ENCODE data around the gene RASL11A.

The RASL11A gene

GRCh38 chr13:27242702-27243101 lies 27.9 kb upstream of the RASL11A start:
- no peak for DNase-seq (ENCODE audit: low read depth)
- no peak for TF ChIP-seq CTCF (IDR thresholded peaks at IDR 0.05; ENCODE audit: control insufficient read depth, extremely low read depth, insufficient read depth)
- H3K4me3 ChIP-seq (ENCODE audit: low read depth, low read length), result no peak overlapping the region

- no peak overlapping the region for H3K4me3 ChIP-seq (ENCODE audit: low read depth, low read length)
- no peak for TF ChIP-seq CTCF (IDR thresholded peaks at IDR 0.05; ENCODE audit: control insufficient read depth, extremely low read depth, insufficient read depth)
- no peak for DNase-seq (ENCODE audit: low read depth)
Measured at GRCh38 chr13:27245610-27246009, 25.0 kb upstream of the RASL11A start.

- H3K4me3 ChIP-seq (ENCODE audit: low read depth, low read length), result peak overlapping the region; percentile 100
- TF ChIP-seq CTCF (IDR thresholded peaks at IDR 0.05; ENCODE audit: control insufficient read depth, extremely low read depth, insufficient read depth), result no peak
- no peak for DNase-seq (ENCODE audit: low read depth)
Measured at GRCh38 chr13:27250833-27251165, 19.8 kb upstream of the RASL11A start.

- H3K4me3 ChIP-seq (ENCODE audit: low read depth, low read length), result peak within 1 kb of the TSS; percentile 100
- DNase-seq (ENCODE audit: low read depth), result peak; percentile 89
- no peak for TF ChIP-seq CTCF (IDR thresholded peaks at IDR 0.05; ENCODE audit: control insufficient read depth, extremely low read depth, insufficient read depth)
Measured at GRCh38 chr13:27251166-27252091, 19.2 kb upstream of the RASL11A start, which contains the start of gene RPL21. TSS of gene RPL21 (plus strand) at chr13:27251558. CDS start at chr13:27253777, 2,219 bp downstream.

GRCh38 chr13:27252467-27252866 lies 18.2 kb upstream of the RASL11A start:
- no peak for TF ChIP-seq CTCF (IDR thresholded peaks at IDR 0.05; ENCODE audit: control insufficient read depth, extremely low read depth, insufficient read depth)
- H3K4me3 ChIP-seq (ENCODE audit: low read depth, low read length), result peak overlapping the region; percentile 100
- DNase-seq (ENCODE audit: low read depth), result no peak

GRCh38 chr13:27257233-27257568 lies 13.4 kb upstream of the RASL11A start:
- H3K4me3 ChIP-seq (ENCODE audit: low read depth, low read length), result no peak overlapping the region
- TF ChIP-seq CTCF (IDR thresholded peaks at IDR 0.05; ENCODE audit: control insufficient read depth, extremely low read depth, insufficient read depth), result no peak
- DNase-seq (ENCODE audit: low read depth), result no peak
